Memory B cell (primary cell): ENCODE results near the gene NLRP6.
"Not testable (repeated sequence)": the region's sequence is repeated elsewhere in the genome, so short reads cannot be mapped to it uniquely, and the experiment has no call there.

Experiments used
- ATAC-seq: fragments of 150-1000 bp; cut with Tn5 transposase; 2 replicates; pipeline ENCODE4 v1.10.0; 2021; ENCODE audit warnings: low read depth, mild to moderate bottlenecking, moderate library complexity
- DNase-seq, 2 donors: peaks; one replicate each; pipeline ENCODE4 v3.0.0; 2022; ENCODE audit warnings: low spot score in 2 of 2
- H3K27ac Mint-ChIP-seq: one replicate; pipeline ENCODE4 v1.8.0; 2022; ENCODE audit warnings: mild to moderate bottlenecking, moderate library complexity, mixed read lengths
- H3K27me3 Mint-ChIP-seq: one replicate; pipeline ENCODE4 v1.8.0; 2022; ENCODE audit warnings: mixed read lengths
- H3K36me3 Mint-ChIP-seq: one replicate; pipeline ENCODE4 v1.8.0; 2022; ENCODE audit warnings: mild to moderate bottlenecking, mixed read lengths
- H3K4me1 Mint-ChIP-seq: one replicate; pipeline ENCODE4 v1.8.0; 2022; ENCODE audit warnings: mixed read lengths
- H3K4me3 Mint-ChIP-seq: one replicate; pipeline ENCODE4 v1.8.0; 2022; ENCODE audit warnings: mild to moderate bottlenecking, moderate library complexity, mixed read lengths
- H3K9me3 Mint-ChIP-seq: one replicate; pipeline ENCODE4 v1.8.0; 2022; ENCODE audit warnings: mixed read lengths

NLRP6 gene

DNA sequence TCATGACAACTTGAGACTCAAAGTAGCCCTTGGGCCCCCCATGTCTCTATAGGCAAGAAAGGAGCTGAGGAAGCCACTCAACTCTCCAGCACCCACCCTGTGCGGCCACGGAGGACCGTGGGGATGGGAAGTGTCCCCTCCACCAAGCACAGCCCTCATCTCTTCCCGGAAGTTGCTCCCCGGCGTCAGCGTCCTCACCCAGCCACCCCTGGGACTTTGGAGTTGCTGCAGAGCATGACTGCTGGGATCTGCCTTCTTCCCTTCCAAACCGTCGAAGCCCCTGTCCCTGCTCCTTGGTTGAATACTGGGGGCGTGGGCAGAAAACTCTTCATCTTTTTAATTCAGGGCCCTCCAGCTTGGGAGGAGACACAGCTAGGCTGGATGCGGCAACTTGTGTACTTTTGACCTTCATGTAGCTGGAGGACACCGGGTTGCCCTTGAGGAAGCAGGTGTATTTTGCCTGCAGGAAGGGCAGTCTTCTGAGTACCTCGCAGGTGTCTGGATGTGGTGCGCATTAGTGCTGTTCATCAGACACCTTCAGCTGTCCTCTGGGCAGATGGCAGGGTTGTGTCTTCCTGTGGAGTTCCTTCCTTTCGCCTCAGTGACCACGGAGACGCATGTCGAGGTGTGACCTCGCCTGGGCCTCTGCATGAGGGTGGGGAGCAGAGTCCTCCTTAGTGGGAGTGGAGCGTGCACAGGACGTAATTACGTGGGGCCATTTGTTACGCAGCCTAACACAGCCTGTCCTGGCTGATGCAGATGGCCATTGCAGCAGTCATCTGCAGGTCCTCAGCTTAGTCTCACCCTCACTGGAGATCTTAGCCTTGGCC, 54.7 kb downstream of the NLRP6 start:
- DNase-seq (no peak), ATAC-seq (no peak)
- H3K36me3 Mint-ChIP-seq, result no peaks in the 10 kb centered on the region
- no peak overlapping the region for H3K4me3 Mint-ChIP-seq
- H3K27me3 Mint-ChIP-seq, result no peaks in the 10 kb centered on the region
- H3K27ac Mint-ChIP-seq, result no peak overlapping the region
- H3K9me3 Mint-ChIP-seq, result no peaks in the 10 kb centered on the region
- H3K4me1 Mint-ChIP-seq, result peaks cover 22% of the 10 kb centered on the region

DNA sequence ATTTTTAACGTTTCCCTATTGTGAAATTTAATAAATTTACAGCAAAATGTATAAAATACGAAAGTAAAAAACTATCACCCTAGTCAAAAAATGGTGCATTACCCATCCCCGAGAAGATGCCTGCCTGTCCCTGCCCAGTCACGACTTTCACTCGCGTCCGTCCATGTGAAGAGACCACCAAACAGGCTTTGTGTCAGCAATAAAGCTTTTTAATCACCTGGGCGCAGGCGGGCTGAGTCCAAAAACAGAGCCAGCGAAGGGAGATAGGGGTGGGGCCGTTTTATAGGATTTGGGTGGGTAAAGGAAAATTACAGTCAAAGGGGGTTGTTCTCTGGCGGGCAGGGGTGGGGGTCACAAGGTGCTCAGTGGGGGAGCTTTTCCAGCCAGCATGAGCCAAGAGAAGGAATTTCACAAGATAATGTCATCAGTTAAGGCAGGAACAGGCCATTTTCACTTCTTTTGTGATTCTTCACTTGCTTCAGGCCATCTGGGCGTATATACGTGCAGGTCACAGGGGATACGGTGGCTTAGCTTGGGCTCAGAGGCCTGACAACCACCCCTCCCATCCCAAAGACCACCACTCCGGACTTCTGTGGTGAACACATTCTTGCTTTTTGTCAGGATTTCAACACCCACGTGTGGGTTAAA, 55.5 kb downstream of the NLRP6 start:
- not testable (repeated sequence) for H3K36me3 Mint-ChIP-seq, H3K27me3 Mint-ChIP-seq, H3K9me3 Mint-ChIP-seq, H3K4me3 Mint-ChIP-seq, ATAC-seq, DNase-seq, H3K27ac Mint-ChIP-seq
- peaks cover 22% of the 10 kb centered on the region for H3K4me1 Mint-ChIP-seq

DNA sequence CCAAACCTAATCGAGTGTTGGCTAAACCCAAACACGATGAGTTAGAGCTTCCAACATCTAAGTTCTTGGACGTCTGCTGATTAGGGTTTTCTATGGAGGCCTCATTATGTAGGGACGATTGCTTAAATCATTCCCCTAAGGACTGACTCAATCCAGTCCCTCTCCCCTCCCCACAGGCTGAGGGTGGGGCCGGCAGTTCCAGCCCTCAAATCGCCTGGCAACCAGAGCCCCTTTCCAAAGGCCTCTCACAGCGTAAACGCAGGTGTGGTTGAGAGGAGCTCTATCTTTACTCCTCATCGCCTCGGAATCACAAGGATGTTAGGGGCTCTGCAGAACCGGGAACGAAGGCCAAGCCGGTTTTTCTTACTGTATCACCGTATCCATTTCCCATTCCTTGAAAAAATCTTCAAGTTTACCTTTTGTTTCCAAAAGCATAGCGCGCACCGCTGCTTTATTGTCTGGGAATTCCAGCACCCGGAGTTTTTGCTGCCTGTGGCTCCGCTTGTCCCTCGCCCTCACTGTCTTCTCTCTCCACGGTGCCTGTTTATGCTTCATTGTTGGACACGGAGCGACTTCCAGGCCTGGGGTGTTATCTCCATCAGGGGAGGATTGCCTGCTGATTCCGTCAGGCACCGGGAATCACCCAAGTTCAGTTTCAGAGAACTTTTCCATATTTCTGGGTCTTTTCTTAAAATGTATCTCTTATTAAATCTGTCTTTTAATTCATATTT, 56.2 kb downstream of the NLRP6 start:
- DNase-seq (no peak), ATAC-seq (no peak)
- peaks cover 16% of the 10 kb centered on the region for H3K4me1 Mint-ChIP-seq
- no peaks in the 10 kb centered on the region for H3K9me3 Mint-ChIP-seq
- no peak overlapping the region for H3K27ac Mint-ChIP-seq
- H3K4me3 Mint-ChIP-seq, result no peak overlapping the region
- H3K27me3 Mint-ChIP-seq, result no peaks in the 10 kb centered on the region
- no peaks in the 10 kb centered on the region for H3K36me3 Mint-ChIP-seq
